T-helper 17 cell (primary cell): ENCODE measurements around the gene TEX101. TPM values are rescaled to one million over a fixed set of nuclear protein-coding genes. Genes with fewer than 3 reads are reported as not detected.

ENCODE experiments used
- ATAC-seq: fragments of 150-1000 bp; cut with Tn5 transposase; 2 replicates; pipeline ENCODE4 v1.10.0; 2021; ENCODE audit warnings: mild to moderate bottlenecking, moderate library complexity
- DNase-seq, 3 donors: peaks; one replicate each; pipeline versions ENCODE4 v3.0.0 to v3.0.0-alpha.2; 2020 to 2021
- H3K9me3 ChIP-seq: one replicate; pipeline ENCODE4 v1.7.0; 2013; ENCODE audit warnings: low read length, mild to moderate bottlenecking; ENCODE audit not compliant: control insufficient read depth, poor library complexity, severe bottlenecking
- H3K27ac Mint-ChIP-seq: one replicate; pipeline ENCODE4 v1.8.0; 2022; ENCODE audit warnings: mild to moderate bottlenecking, moderate library complexity, mixed read lengths
- H3K27me3 Mint-ChIP-seq: one replicate; pipeline ENCODE4 v1.8.0; 2022; ENCODE audit warnings: mixed read lengths
- H3K36me3 Mint-ChIP-seq: one replicate; pipeline ENCODE4 v1.8.0; 2022; ENCODE audit warnings: low read depth, mixed read lengths
- H3K4me1 Mint-ChIP-seq: one replicate; pipeline ENCODE4 v1.8.0; 2022; ENCODE audit warnings: mild to moderate bottlenecking, mixed read lengths
- H3K4me3 Mint-ChIP-seq: one replicate; pipeline ENCODE4 v1.8.0; 2022; ENCODE audit warnings: mild to moderate bottlenecking, moderate library complexity, mixed read lengths
- total RNA-seq, 4 donors: library from RNA in 2 of 4; stranded (reverse) in 2 of 4; gene quantifications; one replicate each; pipeline ENCODE4 v1.2.3 and lab custom pipeline; 2022 to 2026

The TEX101 gene
- total RNA-seq, 2 donors from 2014 or later, result not detected

GRCh38 chr19:43462383-43462782 is 47.7 kb downstream of the TEX101 start:
- no peaks in the 10 kb centered on the region for H3K9me3 ChIP-seq
- ATAC-seq (no peak), DNase-seq (no peak)
- Mint-ChIP-seq H3K4me3 (no peak overlapping the region), H3K27me3 (no peaks in the 10 kb centered on the region), H3K27ac (peak overlapping the region; percentile 88), H3K4me1 (peaks cover 31% of the 10 kb centered on the region), H3K36me3 (no peaks in the 10 kb centered on the region)

- no peak for DNase-seq
- Mint-ChIP-seq H3K27ac (peak overlapping the region; percentile 88), H3K4me3 (peak overlapping the region; percentile 92), H3K36me3 (no peaks in the 10 kb centered on the region), H3K4me1 (peaks cover 33% of the 10 kb centered on the region), H3K27me3 (no peaks in the 10 kb centered on the region)
- no peaks in the 10 kb centered on the region for H3K9me3 ChIP-seq
- no peak for ATAC-seq
Measured at GRCh38 chr19:43462785-43463380, 48.2 kb downstream of the TEX101 start.

- ATAC-seq (peak; percentile 86), DNase-seq (peak; percentile 98 to 100 (median 100))
- Mint-ChIP-seq H3K27me3 (no peaks in the 10 kb centered on the region), H3K27ac (peak overlapping the region; percentile 88), H3K4me1 (peaks cover 38% of the 10 kb centered on the region), H3K4me3 (peak overlapping the region; percentile 92), H3K36me3 (no peaks in the 10 kb centered on the region)
- no peaks in the 10 kb centered on the region for H3K9me3 ChIP-seq
Measured at GRCh38 chr19:43463381-43464133, 48.9 kb downstream of the TEX101 start.

- Mint-ChIP-seq H3K36me3 (no peaks in the 10 kb centered on the region), H3K4me3 (peak overlapping the region; percentile 92), H3K27ac (peak overlapping the region; percentile 88), H3K4me1 (peaks cover 41% of the 10 kb centered on the region), H3K27me3 (no peaks in the 10 kb centered on the region)
- ATAC-seq (no peak), DNase-seq (peak in 1 of 3 donors; percentile 67)
- H3K9me3 ChIP-seq, result no peaks in the 10 kb centered on the region
Measured at GRCh38 chr19:43464134-43464775, 49.6 kb downstream of the TEX101 start.

GRCh38 chr19:43465468-43466120 is 50.9 kb downstream of the TEX101 start, which contains the start of gene LYPD3:
TSS of gene LYPD3 (minus strand) at chr19:43465608. CDS start at chr19:43465571, 37 bp downstream.
- Mint-ChIP-seq H3K36me3 (no peaks in the 10 kb centered on the region), H3K4me3 (peak within 1 kb of the TSS; percentile 92), H3K27ac (peak within 1 kb of the TSS; percentile 88), H3K4me1 (peaks cover 47% of the 10 kb centered on the region), H3K27me3 (no peaks in the 10 kb centered on the region)
- no peaks in the 10 kb centered on the region for H3K9me3 ChIP-seq
- DNase-seq (no peak), ATAC-seq (no peak)

GRCh38 chr19:43466793-43467192 is 52.1 kb downstream of the TEX101 start:
- H3K27ac Mint-ChIP-seq, result peak overlapping the region; percentile 93

GRCh38 chr19:43467276-43467675 is 52.6 kb downstream of the TEX101 start:
- Mint-ChIP-seq H3K4me1 (peaks cover 36% of the 10 kb centered on the region), H3K27ac (peak overlapping the region; percentile 93), H3K4me3 (no peak overlapping the region), H3K27me3 (no peaks in the 10 kb centered on the region), H3K36me3 (no peaks in the 10 kb centered on the region)
- DNase-seq (no peak), ATAC-seq (no peak)
- H3K9me3 ChIP-seq, result no peaks in the 10 kb centered on the region

More at GRCh38 chr19:43466793-43467192, 52.1 kb downstream of the TEX101 start:
- Mint-ChIP-seq H3K4me3 (no peak overlapping the region), H3K4me1 (peaks cover 39% of the 10 kb centered on the region), H3K36me3 (no peaks in the 10 kb centered on the region), H3K27me3 (no peaks in the 10 kb centered on the region)
- H3K9me3 ChIP-seq, result no peaks in the 10 kb centered on the region
- no peak for DNase-seq
- ATAC-seq, result no peak

- ATAC-seq, result no peak
- no peak for DNase-seq
- H3K4me1 Mint-ChIP-seq, result peaks cover 36% of the 10 kb centered on the region
- H3K9me3 ChIP-seq, result no peaks in the 10 kb centered on the region
- peak overlapping the region; percentile 53 for H3K4me3 Mint-ChIP-seq
- H3K27me3 Mint-ChIP-seq, result no peaks in the 10 kb centered on the region
- H3K27ac Mint-ChIP-seq, result peak overlapping the region; percentile 93
- no peaks in the 10 kb centered on the region for H3K36me3 Mint-ChIP-seq
Measured at GRCh38 chr19:43467730-43468129, 53.0 kb downstream of the TEX101 start.

Other genes starting within 250 kb of the TEX101 start
- under 1 TPM in 1 of 2 donors, not detected in 1; 0.30 TPM for gene PSG5, start 228.4 kb upstream of the TEX101 start, total RNA-seq
- gene PSG4, start 209.3 kb upstream of the TEX101 start, total RNA-seq, result under 1 TPM; 0.44 to 0.85 TPM
- under 1 TPM; 0.15 to 0.23 TPM for gene PSG9, start 145.4 kb upstream of the TEX101 start, total RNA-seq
- gene CD177, start 61.2 kb upstream of the TEX101 start, total RNA-seq, result not detected
- 1 to 10 TPM; 5.1 to 7.4 TPM for gene LYPD3, start 50.7 kb downstream of the TEX101 start, total RNA-seq
- gene PHLDB3, start 89.9 kb downstream of the TEX101 start, total RNA-seq, result 10 to 100 TPM; 24.2 to 40.5 TPM
- 10 to 100 TPM; 21.0 to 30.3 TPM for gene ETHE1, start 112.3 kb downstream of the TEX101 start, total RNA-seq
- 1 to 10 TPM; 4.0 to 4.3 TPM for gene ZNF575, start 118.3 kb downstream of the TEX101 start, total RNA-seq
- gene XRCC1, start 160.6 kb downstream of the TEX101 start, total RNA-seq, result 10 to 100 TPM; 37.9 to 38.9 TPM
- gene PINLYP, start 160.9 kb downstream of the TEX101 start, total RNA-seq, result 1 to 10 TPM in 1 of 2 donors, under 1 TPM in 1; 0.52 to 1.5 TPM
- 10 to 100 TPM; 49.9 to 51.1 TPM for gene IRGQ, start 181.2 kb downstream of the TEX101 start, total RNA-seq
- gene ZNF576, start 181.7 kb downstream of the TEX101 start, total RNA-seq, result 10 to 100 TPM in 1 of 2 donors, 1 to 10 TPM in 1; 7.9 to 11.1 TPM
- under 1 TPM; 0.40 to 0.60 TPM for gene SRRM5, start 197.2 kb downstream of the TEX101 start, total RNA-seq
- 10 to 100 TPM; 23.8 to 26.3 TPM for gene ZNF428, start 204.7 kb downstream of the TEX101 start, total RNA-seq
- under 1 TPM; 0.40 to 0.91 TPM for gene CADM4, start 225.0 kb downstream of the TEX101 start, total RNA-seq